Endodermal cell (in vitro differentiated cells): ENCODE results near the gene EPS8L2. TPM values are rescaled to one million over a fixed set of nuclear protein-coding genes. Genes with fewer than 3 reads are reported as not detected.

Source experiments
- DNase-seq: peaks from one replicate; pipeline ENCODE4 v3.0.0-alpha.2; 2017
- H3K27ac ChIP-seq: 2 replicates; pipeline ENCODE4 v1.5.1; 2013; ENCODE audit warnings: mild to moderate bottlenecking, low read depth, low read length, moderate library complexity
- H3K27me3 ChIP-seq: 2 replicates; pipeline ENCODE4 v1.6.1; 2013; ENCODE audit warnings: mild to moderate bottlenecking, low read length, moderate library complexity; ENCODE audit not compliant: insufficient read depth, control insufficient read depth, poor library complexity, severe bottlenecking
- H3K36me3 ChIP-seq: 2 replicates; pipeline ENCODE4 v1.7.0; 2013; ENCODE audit warnings: mild to moderate bottlenecking, low read length, moderate library complexity; ENCODE audit not compliant: control insufficient read depth, insufficient read depth
- H3K4me1 ChIP-seq: one replicate; pipeline ENCODE4 v1.7.0; 2013; ENCODE audit warnings: low read length; ENCODE audit not compliant: control insufficient read depth, insufficient read depth
- H3K4me3 ChIP-seq: 2 replicates; pipeline ENCODE4 v1.5.1; 2013; ENCODE audit warnings: mild to moderate bottlenecking, low read length, moderate library complexity
- H3K9ac ChIP-seq: 2 replicates; pipeline ENCODE4 v1.6.1; 2013; ENCODE audit warnings: mild to moderate bottlenecking, low read length, moderate library complexity; ENCODE audit not compliant: poor library complexity, severe bottlenecking; ENCODE audit errors: extremely low read depth
- H3K9me3 ChIP-seq: 2 replicates; pipeline ENCODE4 v1.6.1; 2013; ENCODE audit warnings: mild to moderate bottlenecking, low read length, moderate library complexity; ENCODE audit not compliant: control insufficient read depth
- H3K27ac Mint-ChIP-seq: 2 replicates; pipeline ENCODE4 v1.8.0; 2020; ENCODE audit warnings: mixed read lengths
- H3K27me3 Mint-ChIP-seq: 2 replicates; pipeline ENCODE4 v1.8.0; 2021; ENCODE audit warnings: mild to moderate bottlenecking, mixed read lengths; ENCODE audit not compliant: insufficient read depth
- H3K36me3 Mint-ChIP-seq: 2 replicates; pipeline ENCODE4 v1.8.0; 2020; ENCODE audit warnings: low read depth, mixed read lengths
- H3K4me1 Mint-ChIP-seq: 2 replicates; pipeline ENCODE4 v1.8.0; 2020; ENCODE audit warnings: mixed read lengths
- H3K4me3 Mint-ChIP-seq: 2 replicates; pipeline ENCODE4 v1.8.0; 2020; ENCODE audit warnings: mild to moderate bottlenecking, moderate library complexity, mixed read lengths
- H3K9me3 Mint-ChIP-seq: 2 replicates; pipeline ENCODE4 v1.8.0; 2020; ENCODE audit warnings: mild to moderate bottlenecking, mixed read lengths
- CTCF ChIP-seq: fragments of 200-600 bp; sonication (generic); conservative IDR thresholded peaks from 2 replicates; pipeline ENCODE4 v1.5.0; 2021; ENCODE audit warnings: antibody characterized with exemption, mild to moderate bottlenecking
- WGBS, 2 experiments: methylation state at CpG; one replicate each; pipeline versions ENCODE4 v1.1.5 to v1.1.7; 2013; ENCODE audit warnings: missing lambda C conversion rate in 2 of 2, mixed read lengths in 1 of 2; ENCODE audit not compliant: insufficient coverage in 1 of 2, insufficient read length in 1 of 2; 5-methylcytosine and 5-hydroxymethylcytosine counted together
- total RNA-seq, 2 donors: library from RNA; stranded (reverse); fragmentation: NEBNext Ultra II Directional in 1 of 2; extraction: Animal tissue kit (Norgen Biotek cat#: 25700) in 1 of 2; gene quantifications; 2 replicates in 1 of 2; 3 replicates in 1 of 2; pipeline ENCODE4 v1.2.1, GENCODE V29; 2021

Gene EPS8L2
- total RNA-seq, 2 donors from 2014 or later: 26.2 to 28.0 TPM

- peaks cover 12% of the 10 kb centered on the region for H3K4me1 Mint-ChIP-seq
- H3K9me3 ChIP-seq: peaks cover 4% of the 10 kb centered on the region
- 27 to 42% methylated on average over 21 to 46 of the region's 46 CpGs for WGBS, 2 experiments
- peak overlapping the region; percentile 93 for H3K4me3 ChIP-seq
- TF ChIP-seq CTCF: no peak
- H3K36me3 ChIP-seq: no peaks in the 10 kb centered on the region
- H3K27ac ChIP-seq: peak overlapping the region; percentile 84
- H3K9ac ChIP-seq: peak overlapping the region; percentile 47
- H3K27ac Mint-ChIP-seq: peak overlapping the region; percentile 93
- H3K4me1 ChIP-seq: peaks cover 7% of the 10 kb centered on the region
- H3K9me3 Mint-ChIP-seq: no peaks in the 10 kb centered on the region
- H3K27me3 Mint-ChIP-seq: no peaks in the 10 kb centered on the region
- H3K4me3 Mint-ChIP-seq: peak overlapping the region; percentile 73
- peak; percentile 73 for DNase-seq
- no peaks in the 10 kb centered on the region for H3K27me3 ChIP-seq
- peaks cover 8% of the 10 kb centered on the region for H3K36me3 Mint-ChIP-seq
Observed at GRCh38 chr11:746289-747157, 40.5 kb downstream of the EPS8L2 start.

GRCh38 chr11:747158-748006, 41.4 kb downstream of the EPS8L2 start, which contains the start of gene TALDO1:
TALDO1 (plus strand) TSS chr11:747464; CDS start chr11:747482, 18 bp downstream.
- 0% methylated on average over 61 to 112 of the region's 112 CpGs for WGBS, 2 experiments
- Mint-ChIP-seq H3K9me3 (no peaks in the 10 kb centered on the region), H3K27ac (peak within 1 kb of the TSS; percentile 93)

More at GRCh38 chr11:747158-748006, 41.4 kb downstream of the EPS8L2 start, which contains the start of gene TALDO1:
- DNase-seq: peak; percentile 97
- Mint-ChIP-seq H3K4me1 (peaks cover 12% of the 10 kb centered on the region), H3K36me3 (peaks cover 10% of the 10 kb centered on the region), H3K27me3 (no peaks in the 10 kb centered on the region), H3K4me3 (peak within 1 kb of the TSS; percentile 73)
- Histone ChIP-seq H3K9me3 (no peaks in the 10 kb centered on the region), H3K4me3 (peak within 1 kb of the TSS; percentile 93), H3K9ac (peak within 1 kb of the TSS; percentile 63), H3K27me3 (no peaks in the 10 kb centered on the region), H3K27ac (peak within 1 kb of the TSS; percentile 84), H3K36me3 (no peaks in the 10 kb centered on the region), H3K4me1 (peaks cover 5% of the 10 kb centered on the region)
- TF ChIP-seq CTCF: peak; percentile 27
